ENCODE results near the gene MARK2. TPM values are rescaled to one million over a fixed set of nuclear protein-coding genes. Genes with fewer than 3 reads are reported as not detected.

MARK2 gene
- total RNA-seq, 1 donor from 2014 or later, result 44.9 TPM

DNA sequence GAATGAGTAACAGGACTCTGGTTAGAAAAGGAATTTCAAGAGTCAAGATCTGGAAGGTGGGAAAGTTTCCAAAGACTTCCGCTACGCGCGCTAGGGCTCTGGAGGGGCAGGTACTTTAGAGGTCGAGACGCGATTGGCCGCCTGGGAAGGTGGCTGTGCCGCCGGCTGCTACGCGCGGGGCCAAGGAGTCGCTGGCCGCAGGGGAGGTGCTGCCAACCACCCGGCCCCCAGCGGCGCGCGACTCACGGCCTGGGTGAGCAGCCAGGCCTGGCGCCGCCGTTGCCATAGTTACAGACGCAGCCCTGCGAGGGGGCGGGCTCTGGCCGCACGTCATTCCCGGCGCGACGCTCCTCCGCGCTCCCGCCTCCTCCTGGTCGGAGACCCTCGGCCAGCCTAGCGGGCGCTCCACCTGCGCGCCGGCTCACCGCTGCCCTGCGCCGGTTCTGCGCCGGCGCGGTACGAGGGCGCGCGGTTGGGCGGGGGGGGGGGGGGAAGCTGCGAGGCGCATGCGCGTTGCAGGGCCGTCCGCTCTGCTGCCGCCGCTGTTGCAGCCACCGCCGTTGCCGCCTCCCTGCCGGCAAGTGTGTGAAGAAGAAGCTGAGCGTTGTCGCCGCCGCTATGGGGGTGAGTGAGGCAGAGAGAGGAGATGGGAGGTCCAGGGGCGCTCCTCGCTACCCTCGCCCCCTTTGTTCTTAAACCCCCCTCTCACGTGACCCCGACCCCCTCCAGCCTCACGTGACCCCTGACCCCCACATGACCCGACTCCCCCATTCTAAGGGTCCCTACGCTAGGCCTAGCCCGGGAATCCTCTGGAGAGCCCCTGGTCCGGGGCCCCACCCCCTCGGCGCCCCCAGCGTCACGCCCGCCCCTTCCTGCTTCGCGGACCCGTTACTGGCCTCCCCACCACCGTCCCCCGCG is 99.8 kb downstream of the MARK2 start, which contains the start of gene NAA40:
NAA40 (plus strand) TSS at position 524 of the 918 bp plus-strand sequence; CDS start at position 619, 95 bp downstream.
- H3K27ac ChIP-seq, result peak within 1 kb of the TSS; percentile 58
- intact Hi-C loops (cut with DNase I), result no loop called here
- ATAC-seq (peak; percentile 97 to 98), DNase-seq (peak; percentile 97)
- H3K36me3 ChIP-seq, result no peaks in the 10 kb centered on the region
- no peaks in the 10 kb centered on the region for H3K9me3 ChIP-seq
- peaks cover 27% of the 10 kb centered on the region for H3K4me1 ChIP-seq
- H3K4me3 ChIP-seq, result peak within 1 kb of the TSS; percentile 66
- TF ChIP-seq, protein P1, sequence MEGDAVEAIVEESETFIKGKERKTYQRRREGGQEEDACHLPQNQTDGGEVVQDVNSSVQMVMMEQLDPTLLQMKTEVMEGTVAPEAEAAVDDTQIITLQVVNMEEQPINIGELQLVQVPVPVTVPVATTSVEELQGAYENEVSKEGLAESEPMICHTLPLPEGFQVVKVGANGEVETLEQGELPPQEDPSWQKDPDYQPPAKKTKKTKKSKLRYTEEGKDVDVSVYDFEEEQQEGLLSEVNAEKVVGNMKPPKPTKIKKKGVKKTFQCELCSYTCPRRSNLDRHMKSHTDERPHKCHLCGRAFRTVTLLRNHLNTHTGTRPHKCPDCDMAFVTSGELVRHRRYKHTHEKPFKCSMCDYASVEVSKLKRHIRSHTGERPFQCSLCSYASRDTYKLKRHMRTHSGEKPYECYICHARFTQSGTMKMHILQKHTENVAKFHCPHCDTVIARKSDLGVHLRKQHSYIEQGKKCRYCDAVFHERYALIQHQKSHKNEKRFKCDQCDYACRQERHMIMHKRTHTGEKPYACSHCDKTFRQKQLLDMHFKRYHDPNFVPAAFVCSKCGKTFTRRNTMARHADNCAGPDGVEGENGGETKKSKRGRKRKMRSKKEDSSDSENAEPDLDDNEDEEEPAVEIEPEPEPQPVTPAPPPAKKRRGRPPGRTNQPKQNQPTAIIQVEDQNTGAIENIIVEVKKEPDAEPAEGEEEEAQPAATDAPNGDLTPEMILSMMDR (IDR thresholded peaks at IDR 0.05), result no peak
- H3K27me3 ChIP-seq (ENCODE audit: low read depth), result no peaks in the 10 kb centered on the region

DNA sequence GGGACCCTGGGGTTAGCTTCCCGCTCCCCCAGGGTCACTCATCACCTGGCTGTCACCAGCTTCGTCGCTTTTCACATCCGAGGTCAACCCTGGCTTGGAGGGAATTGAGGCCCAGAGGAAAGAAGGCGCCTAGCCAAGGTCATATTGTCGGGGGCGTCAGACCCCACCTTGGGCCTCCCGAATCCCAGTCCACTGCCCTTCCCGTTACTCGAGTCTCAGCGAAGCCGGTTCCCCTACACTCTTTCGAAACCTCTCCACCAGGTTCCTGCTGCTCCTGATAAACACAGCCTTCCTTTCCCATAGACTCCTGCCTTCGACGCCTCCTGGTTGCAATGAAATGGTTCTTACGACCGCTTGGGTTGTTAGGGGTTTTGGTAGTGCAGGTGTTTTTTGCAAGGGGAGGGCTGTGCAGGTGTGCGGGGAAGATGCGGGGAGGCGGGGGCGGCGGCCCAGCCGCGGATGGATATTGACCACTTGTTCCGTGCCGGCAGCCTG is 100.5 kb downstream of the MARK2 start:
- Histone ChIP-seq H3K9me3 (no peaks in the 10 kb centered on the region), H3K27me3 (ENCODE audit: low read depth) (no peaks in the 10 kb centered on the region), H3K4me1 (peaks cover 27% of the 10 kb centered on the region), H3K27ac (peak overlapping the region; percentile 58), H3K4me3 (peak overlapping the region; percentile 66), H3K36me3 (no peaks in the 10 kb centered on the region)
- TF ChIP-seq, protein P1 (IDR thresholded peaks at IDR 0.05), result no peak
- intact Hi-C loops (cut with DNase I), result no loop called here
- DNase-seq (no peak), ATAC-seq (peak; percentile 0 to 4)

DNA sequence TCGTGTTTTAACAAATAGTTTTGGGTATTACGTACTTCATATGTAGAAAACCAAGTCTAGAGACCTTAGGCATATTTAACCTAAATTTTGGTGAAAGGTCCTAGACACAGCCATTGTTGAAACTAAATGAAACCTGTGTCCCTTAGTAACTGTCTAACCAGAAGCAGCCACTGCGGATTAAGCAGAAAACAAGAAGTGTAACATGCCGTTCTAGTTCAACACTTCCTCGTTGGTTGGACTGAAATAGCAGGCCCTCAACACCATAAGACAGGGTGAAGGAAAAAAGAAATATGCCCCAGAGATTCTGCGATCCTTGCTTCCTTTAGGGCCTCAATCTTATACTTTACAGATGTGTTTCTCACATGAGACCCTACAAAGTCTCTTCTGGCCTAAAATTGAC is 101.9 kb downstream of the MARK2 start:
- Histone ChIP-seq H3K9me3 (no peaks in the 10 kb centered on the region), H3K4me1 (peaks cover 37% of the 10 kb centered on the region), H3K27me3 (ENCODE audit: low read depth) (no peaks in the 10 kb centered on the region), H3K36me3 (no peaks in the 10 kb centered on the region), H3K4me3 (no peak overlapping the region), H3K27ac (no peak overlapping the region)
- no peak for DNase-seq
- intact Hi-C loops (cut with DNase I), result loop anchor here (10.0 kb wide), 1 partner anchor 106 kb away; the partner anchor contains the start of gene MARK2
- TF ChIP-seq, protein P1 (IDR thresholded peaks at IDR 0.05), result no peak
- no peak for ATAC-seq

DNA sequence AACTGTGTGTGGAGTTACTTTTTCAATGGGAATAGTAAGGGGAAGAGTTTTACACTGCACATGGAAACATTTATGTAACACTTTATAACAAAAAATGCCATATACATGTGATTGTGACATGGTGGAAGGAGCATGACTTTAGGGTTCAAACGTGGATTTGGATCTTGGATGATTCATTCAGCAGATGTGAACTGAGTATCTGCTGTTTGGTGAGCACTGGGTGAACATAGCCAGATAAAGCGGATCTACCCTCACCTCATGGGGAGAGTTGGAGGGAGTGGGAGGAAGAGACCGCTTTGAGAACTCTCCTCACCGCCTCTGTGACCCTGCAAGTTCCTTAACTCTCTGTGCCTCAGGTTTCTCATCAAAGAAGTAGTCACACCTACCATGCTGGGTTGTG is 103.0 kb downstream of the MARK2 start:
- no peak for ATAC-seq
- intact Hi-C loops (cut with DNase I), result loop anchor here (10.0 kb wide), 1 partner anchor 107 kb away; the partner anchor contains the start of gene MARK2
- Histone ChIP-seq H3K36me3 (peaks cover 10% of the 10 kb centered on the region), H3K27ac (no peak overlapping the region), H3K4me1 (peaks cover 39% of the 10 kb centered on the region), H3K4me3 (no peak overlapping the region), H3K27me3 (ENCODE audit: low read depth) (no peaks in the 10 kb centered on the region), H3K9me3 (no peaks in the 10 kb centered on the region)
- TF ChIP-seq, protein P1 (IDR thresholded peaks at IDR 0.05), result no peak
- no peak for DNase-seq

DNA sequence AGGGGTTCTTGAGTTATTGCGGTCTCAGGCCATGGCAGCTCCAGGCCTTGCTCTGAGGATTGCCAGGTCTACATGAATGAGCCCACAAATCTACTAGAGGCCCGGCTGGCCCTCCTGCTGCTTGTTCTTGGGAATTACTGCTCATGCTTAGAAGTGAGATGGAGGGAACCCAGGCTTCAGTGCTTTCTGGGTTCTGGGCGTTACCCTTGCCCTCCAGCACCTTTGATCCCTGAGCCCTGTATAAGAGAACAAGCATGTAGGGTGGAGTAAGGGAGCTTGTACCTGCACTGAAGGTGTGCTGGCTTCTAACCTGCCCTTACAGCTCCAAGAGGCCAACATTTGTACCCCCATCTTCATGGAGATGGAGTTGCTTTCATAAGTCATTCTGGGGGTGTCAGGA is 103.9 kb downstream of the MARK2 start:
- H3K27me3 ChIP-seq (ENCODE audit: low read depth), result no peaks in the 10 kb centered on the region
- H3K36me3 ChIP-seq, result peaks cover 14% of the 10 kb centered on the region
- H3K4me3 ChIP-seq, result no peak overlapping the region
- DNase-seq (no peak), ATAC-seq (no peak)
- TF ChIP-seq, protein P1 (IDR thresholded peaks at IDR 0.05), result no peak
- H3K9me3 ChIP-seq, result no peaks in the 10 kb centered on the region
- intact Hi-C loops (cut with DNase I), result loop anchor here (10.0 kb wide), 1 partner anchor 108 kb away; the partner anchor contains the start of gene MARK2
- H3K27ac ChIP-seq, result no peak overlapping the region
- peaks cover 39% of the 10 kb centered on the region for H3K4me1 ChIP-seq

Data from lower lobe of right lung (tissue), 2 donors.